ENCODE results near the gene TAS2R1. TPM values are rescaled to one million over a fixed set of nuclear protein-coding genes. Genes with fewer than 3 reads are reported as not detected.

Gene TAS2R1
- total RNA-seq, 1 experiment from 2014 or later = not detected

GRCh38 chr5:9596824-9597223, 33.3 kb downstream of the TAS2R1 start:
- TF ChIP-seq EZH2 (IDR thresholded peaks at IDR 0.05) (no peak), CBX3 (IDR thresholded peaks at IDR 0.05; ENCODE audit: low read depth) (no peak), CTCF (IDR thresholded peaks at IDR 0.05 in 2 of 3, conservative IDR thresholded peaks at IDR 0.05 in 1 of 3; ENCODE audit: borderline replicate concordance in 1 of 3, insufficient read depth in 1 of 3, low read depth in 2 of 3, low read length in 2 of 3) (no peak), JUND (IDR thresholded peaks at IDR 0.05) (no peak), YY1 (IDR thresholded peaks at IDR 0.05; ENCODE audit: extremely low read depth, insufficient replicate concordance, low read depth, low read length) (no peak), SIN3A (IDR thresholded peaks at IDR 0.05; ENCODE audit: low read depth) (no peak), EZH2phosphoT487 (IDR thresholded peaks at IDR 0.05; ENCODE audit: borderline replicate concordance) (no peak), SP1 (IDR thresholded peaks at IDR 0.05; ENCODE audit: low read depth) (no peak), CEBPB (IDR thresholded peaks at IDR 0.05; ENCODE audit: low read depth) (no peak), RAD21 (IDR thresholded peaks at IDR 0.05; ENCODE audit: low read depth) (no peak), MAX (IDR thresholded peaks at IDR 0.05) (no peak), POLR2AphosphoS5 (IDR thresholded peaks at IDR 0.05; ENCODE audit: low read depth, low read length) (no peak), TCF7L2 (IDR thresholded peaks at IDR 0.05; ENCODE audit: borderline replicate concordance, extremely low read depth, insufficient read depth, insufficient read length) (no peak), ATF3 (IDR thresholded peaks at IDR 0.05) (no peak), REST (IDR thresholded peaks at IDR 0.05; ENCODE audit: low read depth) (no peak), ZNF274 (IDR thresholded peaks at IDR 0.05; ENCODE audit: low read depth, low read length) (no peak), EGR1 (IDR thresholded peaks at IDR 0.05; ENCODE audit: low read depth) (no peak), ZFX (IDR thresholded peaks at IDR 0.05) (no peak), POLR2A (IDR thresholded peaks at IDR 0.05; ENCODE audit: borderline replicate concordance, extremely low read depth, insufficient read depth, insufficient read length) (no peak)
- TF ChIP-seq, protein P1, sequence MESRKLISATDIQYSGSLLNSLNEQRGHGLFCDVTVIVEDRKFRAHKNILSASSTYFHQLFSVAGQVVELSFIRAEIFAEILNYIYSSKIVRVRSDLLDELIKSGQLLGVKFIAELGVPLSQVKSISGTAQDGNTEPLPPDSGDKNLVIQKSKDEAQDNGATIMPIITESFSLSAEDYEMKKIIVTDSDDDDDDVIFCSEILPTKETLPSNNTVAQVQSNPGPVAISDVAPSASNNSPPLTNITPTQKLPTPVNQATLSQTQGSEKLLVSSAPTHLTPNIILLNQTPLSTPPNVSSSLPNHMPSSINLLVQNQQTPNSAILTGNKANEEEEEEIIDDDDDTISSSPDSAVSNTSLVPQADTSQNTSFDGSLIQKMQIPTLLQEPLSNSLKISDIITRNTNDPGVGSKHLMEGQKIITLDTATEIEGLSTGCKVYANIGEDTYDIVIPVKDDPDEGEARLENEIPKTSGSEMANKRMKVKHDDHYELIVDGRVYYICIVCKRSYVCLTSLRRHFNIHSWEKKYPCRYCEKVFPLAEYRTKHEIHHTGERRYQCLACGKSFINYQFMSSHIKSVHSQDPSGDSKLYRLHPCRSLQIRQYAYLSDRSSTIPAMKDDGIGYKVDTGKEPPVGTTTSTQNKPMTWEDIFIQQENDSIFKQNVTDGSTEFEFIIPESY (IDR thresholded peaks at IDR 0.05; ENCODE audit: extremely low read depth, insufficient replicate concordance, low read length) = no peak
- H3K4me1 ChIP-seq (ENCODE audit: control insufficient read depth in 1 of 2, insufficient read depth in 2 of 2, low read length in 2 of 2) = no peaks in the 10 kb centered on the region
- no peaks in the 10 kb centered on the region for H3K79me2 ChIP-seq (ENCODE audit: insufficient read depth, low read length)
- H3K4me3 ChIP-seq (replicated peaks in 1 of 2; ENCODE audit: low read depth in 1 of 2, low read length in 2 of 2) = no peak overlapping the region
- no TSS peak for BruUV-seq (replicated peaks)
- H3K9me2 ChIP-seq (ENCODE audit: insufficient read depth) = no peaks in the 10 kb centered on the region
- no peak overlapping the region for H2AFZ ChIP-seq (ENCODE audit: low read depth, low read length, poor library complexity, severe bottlenecking)
- intact Hi-C loops (cut with micrococcal nuclease) = no loop called here
- ChIA-PET RAD21 (ENCODE audit: low non-redundant PET in 1 of 2, low total read pairs in 2 of 2, uncharacterized antibody in 2 of 2, unreplicated experiment in 2 of 2) (no interaction called here), CTCF (no interaction called here), POLR2A (no interaction called here)
- no peaks in the 10 kb centered on the region for H3K27me3 ChIP-seq (ENCODE audit: insufficient read depth, low read length)
- H3K27ac ChIP-seq (ENCODE audit: low read depth, low read length) = no peak overlapping the region
- peaks cover 0 to 8% of the 10 kb centered on the region in 2 experiments; a peak in 2 of 4 replicates for H3K9me3 ChIP-seq (ENCODE audit: control insufficient read depth in 1 of 2, insufficient read depth in 1 of 2, low read depth in 1 of 2, low read length in 2 of 2)
- no peak overlapping the region for H3K4me2 ChIP-seq (ENCODE audit: low read length)
- H3K36me3 ChIP-seq (ENCODE audit: control insufficient read depth in 1 of 2, insufficient read depth in 2 of 2, low read length in 2 of 2) = no peaks in the 10 kb centered on the region
- no peak for ATAC-seq
- no peak for DNase-seq (ENCODE audit: low read depth, low spot score)
- H3K9ac ChIP-seq (ENCODE audit: low read length) = no peak overlapping the region
- no peaks in the 10 kb centered on the region for H4K20me1 ChIP-seq (ENCODE audit: insufficient read depth)

Data from HCT116 (cell line).